ENCODE results near the gene PAK6.
A peak's percentile ranks its signal among the peaks of the same experiment; 100 is the strongest.

Gene PAK6

DNA sequence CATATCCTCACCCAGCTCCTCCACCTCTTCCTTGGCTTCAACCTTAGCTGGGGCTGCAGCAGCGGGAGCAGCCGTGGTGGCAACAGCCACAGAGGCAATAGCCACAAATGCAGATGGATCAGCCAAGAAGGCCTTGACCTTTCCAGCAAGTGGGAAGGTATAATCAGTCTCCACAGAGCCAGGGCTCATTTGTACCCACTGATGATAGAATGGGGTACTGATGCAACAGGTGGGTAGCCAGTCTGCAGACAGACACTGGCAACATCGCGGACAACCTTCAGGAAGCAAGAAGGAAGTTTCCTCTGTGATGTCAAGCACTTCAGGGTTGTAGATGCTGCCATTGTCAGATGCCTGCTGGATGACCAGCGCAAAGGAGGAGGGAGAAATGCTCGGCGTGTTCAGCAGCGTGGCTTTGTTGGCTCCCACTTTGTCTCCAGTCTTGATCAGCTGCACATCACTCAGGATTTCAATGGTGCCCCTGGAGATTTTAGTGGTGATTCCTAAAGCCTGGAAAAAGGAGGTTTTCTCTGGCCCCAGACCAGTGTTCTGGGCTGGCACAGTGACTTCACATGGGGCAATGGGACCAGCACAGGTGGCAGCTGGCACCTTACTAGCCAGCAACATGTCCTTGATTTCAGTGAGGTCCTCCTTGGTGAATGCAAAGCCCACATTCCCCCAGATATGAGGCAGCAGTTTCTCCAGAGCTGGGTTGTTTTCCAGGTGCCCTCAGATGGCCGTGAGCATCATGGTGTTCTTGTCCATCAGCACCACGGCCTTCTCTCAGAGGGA lies 73.7 kb downstream of the PAK6 start:
- DNase-seq = no peak

DNA sequence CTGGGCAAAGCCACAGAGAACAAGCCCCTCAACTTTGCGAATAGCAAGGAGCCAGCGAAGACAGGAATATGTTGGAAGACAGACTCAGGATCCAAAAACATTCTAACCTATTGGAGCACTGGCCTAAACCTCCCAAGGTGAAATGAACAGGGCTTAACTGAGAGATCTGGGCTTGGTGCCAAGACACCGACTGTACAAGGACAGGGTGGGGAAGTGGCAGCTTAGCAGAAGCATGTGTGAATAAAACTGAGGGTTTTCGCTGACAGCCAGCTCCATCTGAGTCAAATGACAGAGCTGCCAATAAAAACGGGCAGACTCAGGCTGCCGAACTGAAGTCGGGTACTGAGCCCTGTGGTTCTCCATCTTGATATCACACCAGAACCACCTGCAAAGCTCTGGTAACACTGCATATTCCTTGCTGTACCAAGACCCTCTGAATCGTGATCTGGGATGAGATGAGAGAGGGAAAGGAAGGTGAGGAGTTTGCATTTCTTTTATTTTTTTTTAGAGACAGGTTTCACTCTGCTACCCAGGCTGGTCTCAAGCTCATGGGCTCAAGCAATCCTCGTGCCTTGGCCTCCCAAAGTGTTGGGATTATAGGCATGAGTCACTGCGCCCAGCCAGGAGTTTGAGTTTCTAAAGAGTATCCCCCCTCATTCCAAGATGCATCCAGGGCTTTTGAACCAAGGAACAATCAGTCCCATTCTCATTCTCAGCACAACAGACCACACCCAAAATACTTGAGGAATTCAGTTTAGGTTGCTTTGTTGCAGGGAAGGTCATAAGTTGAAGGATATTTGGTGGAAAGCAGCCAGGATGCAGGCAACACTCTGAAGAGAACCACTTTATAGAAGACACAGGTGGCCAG lies 74.9 kb downstream of the PAK6 start:
- DNase-seq = peak; percentile 19

DNA sequence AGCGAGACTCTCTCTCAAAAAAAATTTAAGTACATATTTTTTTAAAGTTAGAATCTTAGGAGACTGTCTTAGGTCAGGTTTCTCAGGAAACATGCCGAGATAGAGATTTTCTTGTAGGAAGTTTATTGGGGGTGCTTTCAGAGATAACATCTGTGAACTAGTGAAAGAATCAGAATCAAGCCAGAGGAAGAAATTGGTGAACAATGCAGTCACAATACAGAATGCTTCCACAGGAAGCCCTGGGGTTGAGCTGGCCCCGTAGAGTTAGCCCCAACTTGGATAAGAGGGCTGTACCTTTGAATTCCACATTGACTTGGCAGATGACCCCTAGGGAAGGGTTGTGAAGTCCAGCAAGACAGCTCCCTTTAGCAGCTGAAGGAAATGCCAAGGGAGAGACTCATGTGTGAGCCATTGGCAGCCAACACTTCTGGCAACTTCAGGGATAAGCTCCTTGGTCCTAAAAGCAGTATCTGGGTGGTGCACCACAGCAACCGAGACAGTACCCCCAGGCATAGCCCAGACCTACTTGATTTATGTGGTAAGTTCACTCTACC lies 75.9 kb downstream of the PAK6 start:
- no peak for DNase-seq

DNA sequence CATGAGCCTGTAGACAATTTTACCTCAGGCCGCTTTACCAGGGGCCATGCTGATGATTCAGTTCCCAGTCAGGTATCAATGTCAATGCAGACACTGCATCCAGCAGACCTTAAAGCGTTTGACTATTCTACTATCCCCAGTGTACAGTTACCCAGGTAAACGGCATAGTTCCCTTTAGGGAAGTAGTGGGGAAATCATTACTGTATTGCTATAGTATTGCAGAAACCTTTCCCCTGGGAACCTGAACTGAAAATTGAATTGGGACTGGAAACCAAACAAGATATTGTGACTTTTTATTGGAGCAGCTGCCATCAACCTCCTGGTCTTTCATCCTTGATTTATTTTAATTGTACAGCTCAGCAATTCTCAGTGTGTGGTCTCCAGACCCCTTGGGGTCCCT lies 78.1 kb downstream of the PAK6 start:
- DNase-seq = no peak

DNA sequence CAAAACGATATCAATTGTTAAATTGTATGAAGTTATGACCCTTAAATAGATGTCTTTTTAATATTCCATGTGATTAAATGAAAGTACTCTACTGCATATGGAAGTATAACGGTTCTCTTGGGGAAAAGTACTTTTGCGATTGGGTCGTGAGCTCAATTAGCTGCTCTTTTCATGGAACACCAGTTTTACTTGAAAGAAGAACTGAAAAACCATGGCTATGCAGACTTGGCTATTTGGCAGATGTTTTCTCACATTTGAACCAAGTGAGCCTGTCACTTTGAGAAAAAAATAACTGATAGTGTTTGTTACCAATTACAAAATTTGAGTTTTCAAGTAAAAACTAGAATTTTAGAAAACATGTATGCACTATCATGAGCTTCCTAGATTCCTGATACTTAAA lies 78.7 kb downstream of the PAK6 start:
- DNase-seq = no peak

DNA sequence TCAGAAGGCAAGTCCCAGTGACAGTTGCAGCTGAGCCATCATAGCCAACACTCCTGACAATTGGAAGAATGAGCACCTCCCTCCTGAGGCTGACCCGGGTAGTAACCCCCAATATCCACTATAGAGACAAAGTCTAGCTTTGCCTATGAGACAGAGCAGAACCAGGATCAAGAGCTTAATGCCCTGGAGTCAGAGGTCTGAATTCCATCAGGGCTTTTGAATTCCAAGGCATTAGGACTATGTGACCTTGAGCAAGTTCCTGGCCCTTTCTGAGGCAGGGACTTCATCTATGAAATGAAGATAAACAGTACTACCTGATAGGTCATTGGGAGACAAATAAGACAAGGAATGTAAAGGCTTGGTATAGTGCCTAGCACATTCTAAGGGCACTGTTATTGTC lies 81.5 kb downstream of the PAK6 start:
- DNase-seq = no peak

DNA sequence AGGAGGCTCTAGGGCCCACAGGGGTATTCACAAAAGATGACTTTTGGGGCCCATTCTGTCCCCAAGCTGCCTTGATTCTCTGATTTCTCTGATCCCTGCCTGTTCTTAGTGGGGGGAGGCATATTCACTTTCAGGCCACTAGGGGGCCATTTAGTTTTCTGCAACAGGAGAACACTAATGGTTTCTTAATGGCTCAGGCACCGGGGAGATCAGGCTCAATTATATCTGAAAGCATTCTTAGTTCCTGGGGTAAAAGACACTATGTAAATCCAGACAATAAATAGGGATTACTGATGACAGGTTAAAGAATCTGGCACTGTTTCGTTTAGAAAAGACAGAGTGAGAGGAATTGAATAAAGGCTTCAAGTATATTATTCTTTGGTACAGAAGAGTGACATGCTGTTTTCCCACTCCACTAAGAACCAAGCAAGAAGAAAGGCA lies 82.1 kb downstream of the PAK6 start:
- DNase-seq = peak; percentile 23

DNA sequence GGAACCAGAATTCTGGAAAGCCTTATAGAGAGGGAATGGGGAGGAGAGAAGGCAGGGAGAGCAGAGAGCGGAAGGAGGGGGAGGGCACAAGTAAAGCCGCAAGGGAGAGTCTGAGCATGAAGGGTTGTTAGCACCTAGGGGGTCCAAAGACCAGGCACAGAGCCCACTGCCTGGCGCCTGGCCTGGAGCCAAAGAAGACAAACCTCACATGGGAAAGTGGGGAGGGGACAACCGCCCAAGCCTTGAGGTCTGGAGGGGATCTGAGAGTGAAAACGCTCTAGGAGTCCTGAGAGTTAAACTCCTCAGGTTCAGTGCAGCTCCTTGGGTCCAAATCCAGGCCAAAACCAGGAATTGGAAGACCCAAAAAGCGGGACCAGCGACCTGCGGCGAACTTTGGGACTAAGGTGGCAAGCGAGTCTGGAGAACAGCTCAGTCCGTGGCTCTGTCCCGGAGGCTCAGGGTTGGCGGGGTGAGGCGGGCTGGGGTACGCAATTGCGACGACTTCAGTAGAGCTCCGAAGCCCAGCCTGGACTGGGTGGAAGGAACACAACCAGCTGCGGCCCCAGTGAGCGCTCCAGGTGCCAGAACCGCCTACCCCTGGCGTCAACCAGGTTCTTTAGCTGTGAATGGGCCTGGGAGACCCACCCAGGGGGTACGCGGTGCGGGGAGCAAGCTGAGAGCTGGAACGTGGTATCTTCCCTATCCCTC lies 83.8 kb downstream of the PAK6 start:
- no peak for DNase-seq

DNA sequence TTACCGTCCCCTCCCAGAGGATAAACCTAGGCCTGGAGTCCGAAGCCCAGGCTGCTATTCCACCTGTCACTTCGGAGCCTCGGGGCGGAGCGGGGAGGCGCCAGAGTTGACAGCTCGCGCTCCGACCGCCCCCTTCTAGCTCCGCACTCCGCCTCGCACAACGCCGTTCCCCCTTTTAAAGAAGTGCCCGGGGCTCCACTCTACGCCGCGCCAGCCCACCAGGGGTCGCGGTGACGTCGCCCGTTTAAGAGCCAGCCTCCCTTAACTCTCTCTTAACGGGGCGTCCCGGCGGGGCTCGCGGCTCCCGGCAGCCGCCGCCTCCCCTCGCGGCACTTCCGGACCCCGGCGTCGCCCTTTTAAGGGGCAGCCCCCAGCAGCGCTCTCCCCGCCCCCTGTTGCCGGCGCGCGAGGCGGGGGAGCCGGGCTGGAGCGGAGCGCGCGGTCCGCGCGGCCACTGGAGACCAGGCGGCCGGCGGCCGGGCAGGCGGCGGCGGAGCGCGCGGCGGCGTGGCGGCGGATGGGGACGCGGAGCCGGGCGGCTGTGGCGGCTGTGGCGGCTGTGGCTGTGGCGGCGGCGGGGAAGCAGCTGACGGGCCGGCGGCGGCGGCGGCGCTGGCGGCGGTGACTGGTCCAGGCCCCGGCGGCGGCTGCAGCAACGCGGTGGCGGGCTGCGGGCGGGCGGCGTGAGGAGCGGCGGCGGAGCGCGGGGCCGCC lies 84.5 kb downstream of the PAK6 start, which contains the start of gene INAFM2:
TSS of gene INAFM2 (plus strand) at position 454 of the 714 bp plus-strand sequence. CDS start 364 bp downstream, outside the sequence.
- DNase-seq = peak; percentile 83

DNA sequence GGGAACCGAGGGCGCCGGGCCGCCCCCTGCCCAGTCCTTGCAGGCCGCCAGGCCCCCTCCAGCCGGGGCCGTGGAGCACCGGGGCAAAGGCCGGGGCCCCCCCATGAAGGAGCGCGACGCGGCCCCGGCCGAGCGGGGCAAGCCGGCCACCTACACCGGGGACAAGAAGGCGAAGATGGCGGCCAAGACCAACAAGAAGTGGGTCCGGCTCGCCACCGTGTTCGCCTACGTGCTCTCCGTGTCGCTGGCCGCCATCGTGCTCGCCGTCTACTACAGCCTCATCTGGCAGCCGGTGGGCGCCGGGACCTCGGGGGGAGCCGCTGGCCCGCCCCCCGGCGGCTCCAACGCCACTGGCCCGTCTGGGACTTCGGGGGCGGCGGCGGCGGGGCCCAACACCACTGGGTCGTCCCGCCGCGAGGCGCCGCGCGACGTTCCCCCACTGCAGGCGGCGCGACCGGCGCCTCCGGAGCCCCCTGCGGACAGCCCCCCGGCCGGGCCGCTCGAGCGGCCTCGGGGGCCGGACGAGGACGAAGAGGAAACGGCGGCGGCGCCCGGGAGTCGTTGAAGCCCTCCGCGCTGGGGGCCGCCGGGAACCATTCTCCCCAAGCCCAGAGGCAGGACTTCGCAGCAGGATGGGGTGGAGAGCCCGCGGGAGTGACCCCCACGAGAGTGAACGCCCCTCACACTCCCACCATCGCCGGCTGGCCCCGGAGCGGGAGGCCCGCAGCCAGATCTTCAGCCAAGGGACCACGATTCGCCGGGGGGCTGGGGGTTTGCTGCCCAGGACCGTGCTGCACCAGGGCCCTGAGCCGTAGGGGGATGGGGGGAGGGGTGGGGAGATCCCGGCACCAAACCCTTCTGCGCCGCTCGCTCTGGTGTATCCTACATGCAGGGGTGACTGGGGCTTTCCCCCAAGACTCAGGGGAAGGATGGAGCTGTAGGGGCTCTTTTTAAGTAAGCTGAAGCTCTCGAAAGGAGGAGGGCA lies 85.4 kb downstream of the PAK6 start:
- peak; percentile 25 for DNase-seq

DNA sequence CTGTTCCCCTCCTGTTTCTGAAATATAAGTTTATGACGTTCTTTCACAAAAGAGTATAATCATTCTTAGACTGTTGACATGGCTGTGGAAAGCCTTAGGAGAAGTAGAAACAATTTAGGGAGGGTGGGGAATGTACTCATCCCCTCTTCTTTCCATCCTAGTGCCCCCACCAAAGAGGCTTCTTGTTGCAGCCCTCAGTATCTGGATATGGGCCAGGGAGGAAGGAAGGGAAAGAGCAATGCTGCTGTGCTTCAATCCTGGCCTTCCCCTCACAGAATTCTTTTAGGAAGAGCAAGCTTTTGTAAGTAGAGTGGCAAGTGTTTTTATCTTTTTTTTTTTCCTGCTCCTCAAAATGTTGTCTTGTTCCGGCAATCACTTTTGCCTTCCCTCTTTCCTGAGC lies 86.3 kb downstream of the PAK6 start:
- no peak for DNase-seq

DNA sequence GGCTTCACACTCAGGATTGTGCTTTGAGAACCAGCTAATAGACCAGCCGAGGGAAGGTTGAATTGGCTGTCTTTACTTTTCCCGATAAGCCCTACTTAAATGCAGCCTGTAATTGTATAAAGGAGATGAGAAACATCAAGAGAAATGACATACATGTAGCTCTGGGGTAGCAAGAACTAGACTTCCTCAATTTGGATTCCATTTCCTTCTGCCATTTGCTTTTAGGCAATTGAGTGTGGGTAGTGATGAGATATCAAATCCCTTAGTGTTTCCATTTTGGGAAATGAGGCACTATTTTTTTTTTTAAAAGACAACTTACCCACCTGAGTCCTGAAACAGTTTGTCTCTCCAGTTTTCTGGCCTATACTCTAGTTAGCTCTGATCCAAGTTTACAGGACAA lies 86.8 kb downstream of the PAK6 start:
- no peak for DNase-seq

Data from T-helper 9 cell (primary cell).